K562 (cell line): ENCODE results near the gene HAL.

Experiments used
- ZNF57 ChIP-seq: fragments of 450-650 bp; formaldehyde crosslinking; IDR thresholded peaks from 2 replicates; pipeline ENCODE4 v1.4.0; 2020; ENCODE audit warnings: mild to moderate bottlenecking, moderate library complexity
- TF ChIP-seq, protein P1 (sequence below), 3 experiments: IDR thresholded peaks in 2 of 3; conservative IDR thresholded peaks in 1 of 3; 2 replicates each; pipeline ENCODE4 v1.5.1; 2011 to 2012; ENCODE audit warnings: low read length in 3 of 3, mild to moderate bottlenecking in 3 of 3, control low read depth in 2 of 3, improper control_type of control experiment in 1 of 3, inconsistent platforms in 1 of 3, low read depth in 1 of 3, mixed read lengths in 1 of 3, moderate library complexity in 1 of 3; ENCODE audit not compliant: insufficient read depth in 2 of 3

DNA sequence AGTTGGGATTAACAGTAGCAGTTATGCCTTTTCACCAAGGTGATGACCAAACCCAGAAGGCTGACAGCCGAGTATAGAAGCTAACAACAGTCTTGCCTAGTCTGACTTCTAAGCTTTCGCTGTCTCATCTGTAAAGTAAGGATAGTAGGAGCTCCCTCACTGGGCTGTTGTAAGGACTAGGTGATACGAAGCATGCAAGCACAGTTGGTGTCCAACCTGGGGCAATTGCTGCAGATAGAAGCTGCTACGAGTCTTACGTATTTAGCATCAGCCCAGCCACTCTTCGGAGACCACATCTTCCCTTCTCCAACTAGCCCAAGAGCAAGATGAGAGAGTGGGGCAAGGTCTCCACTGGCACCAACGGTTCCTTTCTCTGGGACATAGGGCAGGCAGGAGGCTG is 6.0 kb downstream of the HAL start:
- no peak for TF ChIP-seq ZNF57
- TF ChIP-seq, protein P1, sequence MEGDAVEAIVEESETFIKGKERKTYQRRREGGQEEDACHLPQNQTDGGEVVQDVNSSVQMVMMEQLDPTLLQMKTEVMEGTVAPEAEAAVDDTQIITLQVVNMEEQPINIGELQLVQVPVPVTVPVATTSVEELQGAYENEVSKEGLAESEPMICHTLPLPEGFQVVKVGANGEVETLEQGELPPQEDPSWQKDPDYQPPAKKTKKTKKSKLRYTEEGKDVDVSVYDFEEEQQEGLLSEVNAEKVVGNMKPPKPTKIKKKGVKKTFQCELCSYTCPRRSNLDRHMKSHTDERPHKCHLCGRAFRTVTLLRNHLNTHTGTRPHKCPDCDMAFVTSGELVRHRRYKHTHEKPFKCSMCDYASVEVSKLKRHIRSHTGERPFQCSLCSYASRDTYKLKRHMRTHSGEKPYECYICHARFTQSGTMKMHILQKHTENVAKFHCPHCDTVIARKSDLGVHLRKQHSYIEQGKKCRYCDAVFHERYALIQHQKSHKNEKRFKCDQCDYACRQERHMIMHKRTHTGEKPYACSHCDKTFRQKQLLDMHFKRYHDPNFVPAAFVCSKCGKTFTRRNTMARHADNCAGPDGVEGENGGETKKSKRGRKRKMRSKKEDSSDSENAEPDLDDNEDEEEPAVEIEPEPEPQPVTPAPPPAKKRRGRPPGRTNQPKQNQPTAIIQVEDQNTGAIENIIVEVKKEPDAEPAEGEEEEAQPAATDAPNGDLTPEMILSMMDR (IDR thresholded peaks at IDR 0.05 in 2 of 3, conservative IDR thresholded peaks at IDR 0.05 in 1 of 3; ENCODE audit: insufficient read depth in 2 of 3, low read depth in 1 of 3, low read length in 3 of 3) = no peak
